ENCODE results near the gene PTPN2.

The PTPN2 gene

GRCh38 chr18:12819322-12819721 is 64.7 kb downstream of the PTPN2 start:
- no peak for TF ChIP-seq CTCF (IDR thresholded peaks at IDR 0.05; ENCODE audit: insufficient read depth, low read depth, low read length, missing control alignments)
- no peak overlapping the region for H3K4me3 ChIP-seq (ENCODE audit: low read length)
- no peak for DNase-seq (ENCODE audit: low read depth)

GRCh38 chr18:12818243-12818642 is 65.8 kb downstream of the PTPN2 start:
- DNase-seq (ENCODE audit: low read depth): no peak
- no peak for TF ChIP-seq CTCF (IDR thresholded peaks at IDR 0.05; ENCODE audit: insufficient read depth, low read depth, low read length, missing control alignments)

GRCh38 chr18:12816451-12816850 is 67.6 kb downstream of the PTPN2 start:
- H3K4me3 ChIP-seq (ENCODE audit: low read length): no peak overlapping the region
- no peak for TF ChIP-seq CTCF (IDR thresholded peaks at IDR 0.05; ENCODE audit: insufficient read depth, low read depth, low read length, missing control alignments)
- DNase-seq (ENCODE audit: low read depth): no peak

More at GRCh38 chr18:12818243-12818642, 65.8 kb downstream of the PTPN2 start:
- no peak overlapping the region for H3K4me3 ChIP-seq (ENCODE audit: low read length)

GRCh38 chr18:12811191-12811950 is 72.7 kb downstream of the PTPN2 start:
- TF ChIP-seq CTCF (IDR thresholded peaks at IDR 0.05; ENCODE audit: insufficient read depth, low read depth, low read length, missing control alignments): no peak
- no peak overlapping the region for H3K4me3 ChIP-seq (ENCODE audit: low read length)
- peak; percentile 89 for DNase-seq (ENCODE audit: low read depth)

GRCh38 chr18:12803069-12803936 is 80.7 kb downstream of the PTPN2 start:
- DNase-seq (ENCODE audit: low read depth): no peak
- H3K4me3 ChIP-seq (ENCODE audit: low read length): no peak overlapping the region

GRCh38 chr18:12802538-12802937 is 81.5 kb downstream of the PTPN2 start:
- no peak overlapping the region for H3K4me3 ChIP-seq (ENCODE audit: low read length)
- no peak for DNase-seq (ENCODE audit: low read depth)
- TF ChIP-seq CTCF (IDR thresholded peaks at IDR 0.05; ENCODE audit: insufficient read depth, low read depth, low read length, missing control alignments): no peak

More at GRCh38 chr18:12803069-12803936, 80.7 kb downstream of the PTPN2 start:
- no peak for TF ChIP-seq CTCF (IDR thresholded peaks at IDR 0.05; ENCODE audit: insufficient read depth, low read depth, low read length, missing control alignments)
